HCT116 (cell line): Measurements from ENCODE around the gene VPS35L. TPM values are rescaled to one million over a fixed set of nuclear protein-coding genes. Genes with fewer than 3 reads are reported as not detected.

Experiments used
- ATAC-seq: fragments of 200-7000 bp; cut with Tn5 transposase; 2 replicates; pipeline ENCODE4 v1.9.1; 2020; ENCODE audit warnings: mild to moderate bottlenecking, moderate library complexity
- BruUV-seq: library from RNA; stranded (reverse); fragments of 400-500 nt; replicated peaks from 2 replicates; lab custom pipeline; 2021; lab: Mats Ljungman, UMichigan
- CTCF ChIA-PET: fragments of 300-600 bp; sonication (Branson Sonifier 250); formaldehyde crosslinking; loops from one replicate; lab custom pipeline; 2021; ENCODE audit warnings: antibody characterized with exemption; lab: Charles Lee
- POLR2A ChIA-PET: fragments of 300-600, 350-600 bp; sonication (Branson Sonifier 250); formaldehyde crosslinking; loops from one replicate; lab custom pipeline; 2021; ENCODE audit warnings: antibody characterized with exemption; lab: Charles Lee
- RAD21 ChIA-PET, 2 experiments: fragments of 300-600 bp; sonication (Branson Sonifier 250); formaldehyde crosslinking; loops; one replicate each; lab custom pipeline; 2023; ENCODE audit warnings: low total read pairs in 2 of 2; ENCODE audit not compliant: uncharacterized antibody in 2 of 2, unreplicated experiment in 2 of 2, low non-redundant PET in 1 of 2; lab: Charles Lee
- DNase-seq: peaks from one replicate; pipeline ENCODE4 v3.0.0-alpha.2; 2010; ENCODE audit warnings: low read depth, low spot score
- H2AFZ ChIP-seq: fragments of 200-600 bp; shearing (Covaris generic), sonication (generic); 2 replicates; pipeline ENCODE4 v1.6.1; 2017; ENCODE audit warnings: low read depth, mixed run types, mixed read lengths, antibody characterized with exemption, low read length; ENCODE audit not compliant: poor library complexity, severe bottlenecking
- H3K27ac ChIP-seq: 2 replicates; pipeline ENCODE4 v1.5.1; 2012; ENCODE audit warnings: low read depth, low read length
- H3K27me3 ChIP-seq: fragments of 200-600 bp; sonication (generic); 2 replicates; pipeline ENCODE4 v1.6.1; 2016; ENCODE audit warnings: mixed run types, low read length, mixed read lengths; ENCODE audit not compliant: insufficient read depth
- H3K36me3 ChIP-seq, 2 experiments: fragments of 200-500 bp in 1 of 2; fragments of 200-600 bp in 1 of 2; sonication (Bioruptor generic) in 1 of 2; sonication (generic) in 1 of 2; 2 replicates each; pipeline versions ENCODE4 v1.5.1 to v1.6.1; 2014 to 2016; ENCODE audit warnings: low read length in 2 of 2, inconsistent platforms in 1 of 2, mixed read lengths in 1 of 2, mixed run types in 1 of 2; ENCODE audit not compliant: insufficient read depth in 2 of 2, control insufficient read depth in 1 of 2
- H3K4me1 ChIP-seq, 2 experiments: fragments of 200-600 bp in 1 of 2; sonication (generic) in 1 of 2; 2 replicates each; pipeline versions ENCODE4 v1.5.1 to v1.6.1; 2012 to 2017; ENCODE audit warnings: low read length in 2 of 2, inconsistent platforms in 1 of 2, mild to moderate bottlenecking in 1 of 2, mixed read lengths in 1 of 2, mixed run types in 1 of 2, moderate library complexity in 1 of 2; ENCODE audit not compliant: insufficient read depth in 2 of 2, control insufficient read depth in 1 of 2
- H3K4me2 ChIP-seq: fragments of 200-600 bp; sonication (generic); 2 replicates; pipeline ENCODE4 v1.6.1; 2017; ENCODE audit warnings: mixed run types, low read length, mixed read lengths
- H3K4me3 ChIP-seq, 2 experiments: fragments of 200-600 bp in 1 of 2; sonication (generic) in 1 of 2; replicated peaks in 1 of 2; 2 replicates each; pipeline ENCODE4 v1.5.1; 2011 to 2016; ENCODE audit warnings: low read length in 2 of 2, control low read depth in 1 of 2, low read depth in 1 of 2, mild to moderate bottlenecking in 1 of 2, mixed read lengths in 1 of 2, mixed run types in 1 of 2
- H3K79me2 ChIP-seq: fragments of 200-600 bp; sonication (generic); 2 replicates; pipeline ENCODE4 v1.6.1; 2017; ENCODE audit warnings: mild to moderate bottlenecking, mixed run types, low read length, moderate library complexity, mixed read lengths; ENCODE audit not compliant: insufficient read depth
- H3K9ac ChIP-seq: fragments of 200-600 bp; sonication (generic); 2 replicates; pipeline ENCODE4 v1.6.1; 2016; ENCODE audit warnings: low read length, mixed read lengths
- H3K9me2 ChIP-seq: fragments of 200-600 bp; sonication (generic), shearing (Covaris generic); 2 replicates; pipeline ENCODE4 v1.6.1; 2017; ENCODE audit warnings: mixed run types, mild to moderate bottlenecking, moderate library complexity; ENCODE audit not compliant: insufficient read depth
- H3K9me3 ChIP-seq, 2 experiments: fragments of 200-500 bp in 1 of 2; fragments of 200-600 bp in 1 of 2; sonication (Bioruptor generic) in 1 of 2; sonication (generic) in 1 of 2; 2 replicates each; pipeline ENCODE4 v1.6.1; 2014 to 2017; ENCODE audit warnings: low read length in 2 of 2, mixed read lengths in 2 of 2, inconsistent platforms in 1 of 2, low read depth in 1 of 2, mild to moderate bottlenecking in 1 of 2, mixed run types in 1 of 2, moderate library complexity in 1 of 2; ENCODE audit not compliant: control insufficient read depth in 1 of 2, insufficient read depth in 1 of 2
- H4K20me1 ChIP-seq: fragments of 200-600 bp; sonication (generic), shearing (Covaris generic); 2 replicates; pipeline ENCODE4 v1.6.1; 2017; ENCODE audit warnings: mixed run types, mild to moderate bottlenecking, moderate library complexity; ENCODE audit not compliant: insufficient read depth
- CBX3 ChIP-seq: IDR thresholded peaks from 2 replicates; pipeline ENCODE4 v1.6.1; 2012; ENCODE audit warnings: low read depth
- CEBPB ChIP-seq: IDR thresholded peaks from 2 replicates; pipeline ENCODE4 v1.6.1; 2012; ENCODE audit warnings: low read depth
- ELF1 ChIP-seq: IDR thresholded peaks from 2 replicates; pipeline ENCODE4 v1.6.1; 2012; ENCODE audit warnings: low read depth, borderline replicate concordance
- FOSL1 ChIP-seq: IDR thresholded peaks from 2 replicates; pipeline ENCODE4 v1.6.1; 2012; ENCODE audit warnings: low read depth
- MAX ChIP-seq: IDR thresholded peaks from 2 replicates; pipeline ENCODE4 v1.6.1; 2012
- POLR2A ChIP-seq: IDR thresholded peaks from 2 replicates; pipeline ENCODE4 v1.7.0; 2011; ENCODE audit warnings: borderline replicate concordance; ENCODE audit not compliant: insufficient read depth, insufficient read length; ENCODE audit errors: extremely low read depth
- POLR2AphosphoS5 ChIP-seq: IDR thresholded peaks from 2 replicates; pipeline ENCODE4 v1.6.1; 2011; ENCODE audit warnings: mild to moderate bottlenecking, low read depth, low read length, moderate library complexity
- RAD21 ChIP-seq: IDR thresholded peaks from 2 replicates; pipeline ENCODE4 v1.6.1; 2012; ENCODE audit warnings: low read depth, mild to moderate bottlenecking
- REST ChIP-seq: IDR thresholded peaks from 2 replicates; pipeline ENCODE4 v1.6.1; 2012; ENCODE audit warnings: low read depth
- SP1 ChIP-seq: IDR thresholded peaks from 2 replicates; pipeline ENCODE4 v1.6.1; 2012; ENCODE audit warnings: low read depth
- SRF ChIP-seq: IDR thresholded peaks from 2 replicates; pipeline ENCODE4 v1.6.1; 2012; ENCODE audit warnings: low read depth
- YY1 ChIP-seq: IDR thresholded peaks from 2 replicates; pipeline ENCODE4 v1.6.1; 2011; ENCODE audit warnings: low read length, low read depth, moderate library complexity, mild to moderate bottlenecking; ENCODE audit not compliant: insufficient replicate concordance; ENCODE audit errors: extremely low read depth
- ZFX ChIP-seq: fragments of 450-650 bp; IDR thresholded peaks from 2 replicates; pipeline ENCODE4 v1.6.1; 2017
- intact Hi-C: fragments of 100-400 bp; cut with micrococcal nuclease; formaldehyde crosslinking; loops from 2 replicates; pipeline ENCODE4 v1.10.0; 2022
- total RNA-seq: library from RNA; stranded (reverse); gene quantifications from one replicate; pipeline ENCODE4 v1.2.1, GENCODE V29; 2021; ENCODE audit not compliant: unreplicated experiment

VPS35L gene
- total RNA-seq, 1 experiment from 2014 or later = 21.4 TPM

- Histone ChIP-seq H3K4me1 (no peaks in the 10 kb centered on the region), H3K27ac (no peak overlapping the region), H2AFZ (no peak overlapping the region), H3K79me2 (no peaks in the 10 kb centered on the region), H3K36me3 (peaks cover 0 to 6% of the 10 kb centered on the region in 2 experiments; a peak in 1 of 4 replicates), H3K4me2 (no peak overlapping the region), H4K20me1 (no peaks in the 10 kb centered on the region), H3K9me2 (no peaks in the 10 kb centered on the region), H3K4me3 (no peak overlapping the region), H3K27me3 (no peaks in the 10 kb centered on the region), H3K9me3 (no peaks in the 10 kb centered on the region), H3K9ac (no peak overlapping the region)
- ATAC-seq (no peak), DNase-seq (no peak)
- TF ChIP-seq MAX (no peak), SP1 (no peak), POLR2AphosphoS5 (no peak), SRF (no peak), CBX3 (no peak), ELF1 (no peak), CEBPB (no peak), REST (no peak), RAD21 (no peak), YY1 (no peak), POLR2A (no peak), FOSL1 (no peak), ZFX (no peak)
- intact Hi-C loops = no loop called here
- RAD21 ChIA-PET = no interaction called here
- no TSS peak for BruUV-seq
- POLR2A ChIA-PET = no interaction called here
- CTCF ChIA-PET = no interaction called here
Observed at GRCh38 chr16:19733551-19733950, 178.0 kb downstream of the VPS35L start.
